HG02970 (cell line): ENCODE data around the gene FAM20A.
"Not testable (repeated sequence)": the region's sequence is repeated elsewhere in the genome, so short reads cannot be mapped to it uniquely, and the experiment has no call there.

ENCODE experiments used
- ATAC-seq: cut with Tn5 transposase; IDR thresholded peaks from one replicate; pipeline ENCODE4 v1.9.1; 2021; ENCODE audit warnings: mild to moderate bottlenecking, moderate library complexity, moderate number of reproducible peaks; ENCODE audit not compliant: unreplicated experiment, low FRiP score

FAM20A gene

DNA sequence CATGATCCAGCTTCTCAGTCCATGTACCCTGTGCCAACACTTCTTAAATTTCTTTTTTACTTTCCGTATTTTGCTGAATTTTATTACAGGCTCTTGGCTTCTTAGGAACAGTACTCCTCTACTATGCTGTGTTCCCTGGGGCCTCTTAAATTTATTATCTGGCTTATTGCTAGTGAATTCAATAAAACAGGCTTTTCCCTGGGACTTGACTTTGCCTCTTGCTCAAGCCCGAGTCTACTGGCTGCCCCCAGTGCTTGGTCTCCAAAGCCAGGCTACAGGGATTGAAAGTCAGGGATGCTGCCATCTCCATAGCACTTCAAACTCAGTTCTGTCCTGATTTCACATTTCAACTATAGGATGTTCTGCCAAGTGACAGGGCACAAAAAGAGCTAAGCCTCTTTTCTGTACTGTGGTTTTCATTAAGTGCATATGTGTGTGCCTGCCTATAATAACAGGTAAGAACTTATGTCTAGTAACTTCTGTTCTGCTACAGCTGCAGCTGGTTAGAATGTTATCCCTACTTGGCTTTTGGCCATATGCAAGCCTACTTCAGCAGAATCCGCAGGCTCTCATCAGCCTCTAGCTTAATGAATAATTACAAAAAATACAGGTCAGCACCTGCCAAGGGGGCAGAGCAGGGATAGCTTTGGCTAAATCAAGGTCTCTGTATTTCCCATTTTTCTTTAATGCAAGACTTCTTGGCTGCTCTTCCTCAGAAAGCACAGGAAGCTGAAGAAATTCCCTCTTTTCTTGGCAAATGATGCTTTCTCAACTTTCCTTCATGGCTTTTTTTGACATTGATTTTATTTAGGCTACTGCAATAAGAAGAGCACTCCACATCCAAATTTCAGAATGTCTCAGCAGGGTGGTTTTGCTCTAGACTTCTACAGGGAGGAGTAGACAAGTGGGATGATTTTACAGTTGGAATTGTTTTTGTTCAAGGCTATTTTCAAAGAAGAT is 8.2 kb downstream of the FAM20A start:
- ATAC-seq, result no peak

DNA sequence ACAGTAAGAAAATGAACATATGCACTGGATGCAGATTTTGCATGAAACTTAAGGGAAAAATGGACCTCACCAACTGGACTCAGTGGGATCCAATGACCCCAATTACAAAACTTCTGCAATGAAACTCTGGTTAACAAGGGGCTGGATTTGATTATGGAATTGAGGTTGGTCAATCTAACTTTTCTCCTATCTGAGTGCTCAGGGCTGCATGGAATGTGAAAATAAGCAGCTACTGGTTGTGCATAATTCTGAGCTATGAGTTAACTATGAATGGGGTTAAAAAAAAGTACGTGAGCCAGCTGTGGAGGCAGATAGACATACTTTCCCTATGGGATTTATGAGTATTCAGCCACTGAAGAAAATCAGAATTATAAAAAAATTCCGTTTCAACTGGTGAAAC is 9.2 kb downstream of the FAM20A start:
- no peak for ATAC-seq

DNA sequence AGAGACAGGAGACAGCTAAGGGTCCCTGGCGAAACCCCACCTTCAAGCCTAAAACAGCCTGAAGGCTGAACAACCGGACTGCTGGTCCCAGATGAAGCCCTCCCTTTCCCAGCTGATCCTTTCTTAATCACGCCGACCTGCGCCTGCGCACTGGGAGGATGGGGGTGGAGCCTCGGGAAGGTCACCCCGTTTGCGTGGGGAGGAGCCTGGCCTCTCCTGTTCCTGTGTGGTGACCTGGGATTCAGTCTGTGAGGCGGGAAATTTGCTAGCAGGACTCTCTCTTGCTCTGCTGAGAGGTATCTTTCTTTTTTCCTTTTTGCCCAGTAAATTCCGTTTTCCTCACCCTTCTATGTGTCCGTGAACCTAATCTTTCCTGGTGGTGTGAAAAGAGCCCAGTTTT is 9.6 kb downstream of the FAM20A start:
- no peak for ATAC-seq

DNA sequence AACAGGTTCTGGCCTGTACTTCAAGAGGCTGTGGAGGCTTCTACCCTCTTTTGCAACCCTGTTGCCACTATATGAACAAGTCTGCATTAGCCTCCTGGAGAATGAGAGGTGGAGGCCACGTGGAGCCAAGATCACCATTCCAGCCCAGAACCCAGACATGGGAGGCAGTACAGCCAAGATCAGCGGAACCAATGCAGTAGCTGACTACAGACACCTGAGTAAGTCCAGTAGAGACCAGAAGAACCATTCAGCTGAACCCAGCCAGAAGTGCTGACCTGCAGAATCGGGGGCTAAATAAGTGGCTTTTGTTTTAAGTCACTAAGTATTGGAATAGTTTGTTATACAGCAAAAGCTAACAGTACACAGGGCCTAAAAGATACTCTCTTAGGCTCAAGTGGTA is 12.1 kb downstream of the FAM20A start:
- ATAC-seq, result no peak

DNA sequence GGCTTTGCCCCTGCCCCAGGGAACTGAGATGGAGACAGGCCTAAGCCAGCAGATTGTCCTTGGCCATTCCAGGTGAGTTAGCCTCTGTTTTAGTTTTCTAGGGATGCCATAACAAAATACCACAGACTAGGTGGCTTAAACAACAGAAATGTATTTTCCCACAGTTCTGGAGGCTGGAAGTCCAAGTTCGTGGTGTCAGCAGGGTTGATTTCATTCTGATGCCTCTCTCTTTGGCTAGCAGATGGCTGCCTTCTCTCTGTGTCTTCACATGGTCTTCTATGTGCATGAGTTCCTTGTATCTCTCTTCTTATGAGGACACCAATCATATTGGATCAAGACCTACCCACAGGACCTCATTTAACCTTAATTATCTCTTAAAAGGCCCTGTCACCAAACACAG is 12.8 kb downstream of the FAM20A start:
- ATAC-seq, result no peak

DNA sequence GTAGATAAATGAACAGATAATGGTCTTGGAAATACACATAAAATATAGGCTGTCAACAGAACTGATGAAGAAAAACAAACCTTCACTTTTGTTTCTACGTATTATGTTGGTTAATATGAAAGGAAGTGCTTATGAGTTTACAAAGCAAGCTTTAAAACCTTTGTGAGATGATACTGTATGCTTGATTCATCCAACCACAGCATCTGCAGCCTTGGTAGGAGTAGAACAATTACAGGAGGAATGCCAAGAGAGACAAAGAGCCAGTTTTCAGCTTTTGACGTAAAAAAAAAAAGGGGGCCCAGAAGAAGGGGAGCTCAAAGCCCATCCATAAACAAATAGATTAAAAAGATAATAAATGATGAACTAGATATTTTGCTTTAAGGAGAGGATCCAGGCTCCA is 13.3 kb downstream of the FAM20A start:
- ATAC-seq, result no peak

DNA sequence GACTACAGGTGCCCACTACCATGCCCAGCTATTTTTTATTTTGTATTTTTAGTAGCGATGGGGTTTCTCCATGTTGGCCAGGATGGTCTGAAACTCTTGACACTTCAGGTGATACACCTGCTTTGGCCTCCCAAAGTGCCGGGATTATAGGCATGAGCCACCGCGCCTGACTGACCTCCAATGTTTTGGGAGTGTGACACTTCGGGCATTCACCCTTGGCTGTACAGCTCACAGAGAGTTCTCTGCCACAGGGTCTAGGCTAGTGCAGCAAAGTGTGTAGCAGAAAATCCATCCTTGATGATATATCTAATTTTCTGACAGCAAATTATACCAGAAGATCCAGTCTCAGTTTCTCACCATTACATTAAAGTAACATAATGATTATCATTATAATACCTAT is 14.1 kb downstream of the FAM20A start:
- no peak for ATAC-seq

DNA sequence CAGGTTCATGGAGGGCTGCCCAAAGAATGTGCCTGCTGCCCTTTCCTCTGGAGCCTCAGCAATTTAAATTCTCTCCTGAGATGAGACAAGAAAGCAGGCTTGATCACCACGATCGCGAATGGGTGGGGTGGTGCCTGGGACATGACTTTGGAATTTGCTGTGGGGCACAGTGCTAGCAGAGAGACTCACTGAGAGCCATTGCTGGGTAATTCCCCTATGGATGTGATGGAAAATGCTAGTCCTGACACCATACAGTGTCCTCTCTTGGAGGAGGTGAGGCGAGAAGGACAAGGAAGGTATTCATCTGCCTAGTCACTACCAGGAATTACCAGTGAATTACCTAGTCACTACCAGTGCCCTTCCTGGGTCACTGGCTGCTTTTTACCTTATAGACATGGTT is 15.5 kb downstream of the FAM20A start:
- no peak for ATAC-seq

DNA sequence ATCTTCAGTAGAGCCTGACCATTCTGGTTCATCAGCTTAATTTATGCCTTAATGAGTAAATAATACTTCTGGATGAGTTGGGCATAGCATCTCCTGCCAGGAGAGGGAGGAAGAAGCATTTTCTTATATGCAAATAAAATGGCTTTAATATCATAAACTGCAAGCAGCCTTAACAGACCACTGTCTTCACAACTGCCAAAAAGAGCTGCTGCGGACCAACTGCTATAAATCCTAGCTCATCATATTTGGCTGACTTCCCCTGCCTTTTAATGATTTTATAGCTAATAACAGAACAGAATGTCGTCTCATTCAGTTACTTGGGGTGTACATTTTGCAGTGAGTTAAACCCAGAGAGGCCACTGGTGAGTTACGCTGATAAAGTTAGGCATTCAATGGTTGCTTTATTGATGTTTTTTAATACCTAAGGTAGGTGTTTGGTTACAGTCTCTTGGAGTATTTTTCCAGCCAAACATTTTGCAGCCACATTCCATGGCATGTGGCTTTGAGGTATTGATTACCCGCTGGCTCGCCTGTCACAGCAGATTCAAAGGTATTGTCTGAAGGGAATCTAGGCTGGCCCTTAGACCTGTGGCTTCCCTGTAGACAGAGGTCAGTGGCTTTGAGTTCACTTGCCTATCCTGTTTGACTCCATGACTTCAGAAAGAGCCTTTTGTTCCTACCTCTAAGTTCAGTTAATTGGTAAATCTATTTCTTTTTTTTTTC is 16.4 kb downstream of the FAM20A start:
- ATAC-seq, result no peak

DNA sequence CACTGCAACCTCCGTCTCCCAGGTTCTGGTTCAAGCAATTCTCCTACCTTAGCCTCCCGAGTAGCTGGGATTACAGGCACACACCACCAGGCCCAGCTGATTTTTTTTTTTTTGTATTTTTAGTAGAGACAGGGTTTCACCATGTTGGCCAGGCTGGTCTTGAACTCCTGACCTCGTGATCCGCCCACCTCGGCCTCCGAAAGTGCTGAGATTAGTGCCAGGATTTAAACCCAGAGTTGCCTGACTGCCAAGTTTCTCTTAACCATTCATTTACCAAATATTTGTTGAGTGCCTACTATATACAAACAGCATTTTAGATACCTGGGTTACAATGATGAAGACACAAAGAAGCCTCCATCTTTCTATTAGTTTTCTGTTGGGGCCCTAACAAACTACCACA is 18.3 kb downstream of the FAM20A start:
- ATAC-seq, result not testable (repeated sequence)

DNA sequence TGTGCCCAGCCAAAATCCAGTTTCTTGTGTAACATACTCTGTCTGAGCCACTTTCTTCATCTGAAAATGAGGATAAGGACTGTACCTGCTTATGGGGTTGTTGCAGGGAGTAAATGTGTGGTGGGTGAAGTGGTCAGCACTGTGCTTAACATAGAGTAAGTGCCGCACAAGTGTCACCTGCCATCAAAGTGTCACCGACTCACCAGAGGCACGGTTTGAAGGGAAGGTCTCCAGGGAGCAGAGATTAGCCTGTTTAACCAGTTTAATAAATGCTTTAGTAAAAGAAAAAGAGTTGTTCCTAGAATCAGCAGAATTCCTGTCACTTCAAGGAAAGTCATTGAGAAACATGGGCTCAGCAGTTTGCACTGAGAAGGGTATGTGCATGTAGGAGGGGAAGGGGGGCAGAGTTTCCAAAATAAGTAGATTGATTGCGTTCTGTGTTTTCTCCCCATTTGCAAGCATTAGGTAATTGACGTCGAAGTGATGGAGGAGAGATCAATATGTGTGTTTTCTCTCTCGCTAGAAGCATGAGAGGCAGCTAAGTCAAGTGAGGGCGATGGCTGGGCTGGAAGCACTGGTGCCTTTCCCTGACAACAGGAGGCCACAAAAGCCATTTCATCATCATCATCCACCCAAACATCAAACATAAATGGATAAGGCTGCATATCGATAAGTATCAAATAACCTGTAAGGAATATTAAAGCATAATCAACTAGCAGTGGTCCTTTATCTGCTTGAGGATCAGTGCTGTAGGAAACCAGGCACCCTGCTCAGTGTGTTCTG is 19.1 kb downstream of the FAM20A start:
- no peak for ATAC-seq

DNA sequence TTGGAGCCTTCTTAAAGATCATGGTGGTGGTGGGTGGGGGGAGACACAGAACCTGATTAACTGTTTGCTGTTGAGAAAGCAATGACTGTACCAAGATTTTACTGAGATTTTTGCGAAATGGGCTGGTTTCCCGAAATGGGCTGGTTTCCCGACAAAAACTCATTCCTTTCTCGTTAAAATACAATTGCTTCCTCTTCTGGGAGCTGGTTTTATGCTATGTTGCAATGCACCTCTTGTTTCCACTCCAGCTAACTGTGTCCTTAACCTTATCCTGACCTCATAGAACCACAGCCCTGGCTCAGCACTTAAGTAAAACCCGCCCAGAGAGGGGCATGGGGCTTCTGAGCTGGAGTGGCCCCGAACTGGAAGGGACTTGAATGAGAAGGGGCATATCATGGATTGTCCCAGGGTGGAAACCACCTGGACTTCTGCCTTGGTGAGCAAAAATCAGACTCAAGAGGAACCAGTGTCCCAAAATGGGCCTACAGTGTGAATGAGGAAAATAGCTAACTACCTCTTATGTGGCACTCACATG is 20.9 kb downstream of the FAM20A start:
- ATAC-seq, result no peak

DNA sequence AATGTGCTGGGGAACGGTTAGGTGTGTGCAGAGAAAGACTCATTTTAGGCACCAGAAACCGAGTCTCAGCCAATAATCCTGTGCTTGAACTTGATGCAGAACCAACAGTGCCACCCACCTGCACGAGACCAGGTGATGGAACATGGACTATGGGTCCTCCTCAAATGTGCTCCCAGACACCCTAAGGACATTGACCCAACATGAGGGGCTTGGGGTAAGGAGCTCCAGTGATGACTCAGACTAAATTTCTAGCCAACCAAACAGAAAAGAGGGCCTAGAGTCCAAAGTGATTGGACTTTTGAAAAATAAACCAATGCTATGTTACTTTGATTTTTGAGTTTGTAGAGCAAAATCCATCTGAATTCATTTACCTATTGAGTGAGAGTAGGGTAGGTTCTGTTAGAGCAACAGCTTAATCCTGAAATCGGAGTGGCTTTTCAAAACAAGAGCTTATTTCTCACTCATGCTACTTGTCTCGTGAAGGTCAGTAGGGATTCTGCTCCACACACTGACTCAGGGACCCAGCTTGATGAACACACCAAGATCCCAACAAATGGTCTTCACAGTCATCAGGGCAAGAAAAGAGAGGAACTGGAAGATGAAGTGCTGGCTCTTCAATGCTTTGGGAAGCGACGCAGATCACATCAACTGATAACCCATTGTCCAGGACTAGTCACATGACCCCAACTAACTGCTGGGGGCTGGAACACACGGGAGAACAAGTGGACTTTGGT is 21.8 kb downstream of the FAM20A start:
- no peak for ATAC-seq

DNA sequence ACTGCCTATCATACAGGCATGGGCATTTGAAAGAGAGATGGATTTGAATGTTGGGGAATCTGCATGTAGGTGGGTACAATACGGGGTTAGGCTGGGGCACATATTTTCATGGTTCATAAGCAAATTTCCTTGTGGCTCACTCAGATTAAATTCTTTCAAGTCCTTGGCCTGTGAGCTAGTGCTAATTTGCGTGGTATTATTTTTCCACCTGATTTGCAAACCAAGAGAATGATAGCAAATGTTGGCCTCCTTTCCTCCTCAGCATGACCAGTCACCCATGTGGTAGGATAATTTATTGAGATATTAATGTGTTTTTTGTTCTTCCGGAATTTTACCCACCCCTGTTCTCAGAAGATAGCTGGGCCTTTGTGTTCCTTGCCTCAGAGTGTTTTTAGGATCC is 22.9 kb downstream of the FAM20A start:
- ATAC-seq, result no peak

DNA sequence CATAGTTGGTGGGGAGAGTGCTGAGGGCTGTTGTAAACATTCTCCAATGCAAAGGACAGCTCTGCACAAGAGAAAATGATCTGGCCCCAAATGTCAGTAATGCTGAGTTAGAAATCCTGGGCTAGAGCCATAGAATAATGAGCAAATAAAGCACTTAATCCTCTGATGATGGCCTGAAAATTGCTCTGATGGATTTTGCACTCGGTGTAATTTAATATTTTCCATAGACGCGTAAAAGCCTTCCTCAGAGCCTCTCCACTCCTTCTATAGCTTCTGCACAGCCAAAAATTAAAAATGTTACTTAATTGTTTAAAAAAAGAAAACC is 23.7 kb downstream of the FAM20A start:
- ATAC-seq, result no peak

DNA sequence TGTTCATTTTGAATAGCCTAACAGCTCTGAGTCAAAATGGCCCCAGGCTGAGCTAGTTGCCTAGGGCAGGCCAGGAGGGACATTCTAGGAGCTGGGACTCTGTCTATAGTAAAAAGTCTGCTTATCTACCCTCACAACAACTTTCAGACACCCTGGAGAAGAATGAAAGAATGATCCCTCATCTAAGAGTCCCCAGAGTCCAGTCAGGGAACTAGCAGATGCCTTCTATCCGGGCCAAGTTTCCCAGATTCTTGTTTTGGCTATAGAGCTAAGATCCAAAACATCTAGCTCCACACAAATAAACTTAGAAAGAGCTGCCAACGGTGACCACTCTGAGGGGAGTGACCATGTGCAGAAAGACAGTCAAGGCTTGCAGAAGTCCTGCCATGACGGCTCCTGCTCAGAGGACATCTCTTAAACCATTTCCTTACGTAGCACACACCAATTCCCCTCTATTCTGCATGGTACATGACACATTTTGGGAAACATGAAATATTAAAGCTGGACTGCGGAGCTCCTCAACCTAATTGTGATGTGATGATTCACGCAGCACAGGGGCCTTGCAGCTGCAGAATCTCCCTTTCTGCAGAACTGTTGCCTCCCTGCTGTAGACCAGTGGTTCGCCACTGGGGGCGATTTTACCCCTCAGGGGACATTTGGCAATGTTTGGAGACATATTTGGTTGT is 24.2 kb downstream of the FAM20A start:
- ATAC-seq, result no peak

DNA sequence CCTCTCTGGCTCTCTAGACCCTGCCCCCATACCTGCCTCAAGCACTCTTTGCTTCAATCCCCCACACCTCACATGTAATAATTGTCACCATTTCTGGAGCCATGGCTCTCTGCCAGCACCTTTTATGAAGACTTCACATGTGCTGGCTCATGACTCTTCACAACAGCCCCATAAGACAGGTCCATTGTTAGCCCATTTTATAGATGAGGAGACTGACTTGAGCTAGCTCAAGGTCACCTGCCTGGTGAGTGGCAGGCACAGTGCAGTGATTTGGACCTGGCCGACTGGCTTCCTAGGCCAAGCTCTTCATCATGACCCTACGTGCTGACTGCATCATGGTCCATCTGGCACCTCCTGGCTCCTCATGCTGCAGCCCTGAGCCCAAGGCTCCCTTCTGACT is 25.0 kb downstream of the FAM20A start:
- ATAC-seq, result no peak

DNA sequence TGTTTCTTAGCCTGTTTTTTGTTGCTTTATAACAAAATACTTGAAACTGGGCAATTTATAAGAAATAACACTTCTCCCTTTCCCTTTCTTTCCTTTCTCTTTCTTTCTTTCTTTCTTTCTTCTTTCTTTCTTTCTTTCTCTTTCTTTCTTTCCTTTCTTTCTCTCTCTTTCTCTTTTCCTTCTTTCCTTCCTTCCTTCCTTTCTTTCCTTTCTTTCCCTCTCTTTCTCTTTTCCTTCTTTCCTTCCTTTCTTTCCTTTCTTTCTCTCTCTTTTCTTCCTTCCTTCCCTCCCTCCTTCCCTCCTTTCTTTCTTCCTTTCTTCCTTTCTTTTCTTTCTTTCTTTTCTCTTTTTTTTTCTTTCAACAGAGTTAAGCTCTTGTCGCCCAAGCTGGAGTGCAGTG is 27.8 kb downstream of the FAM20A start:
- ATAC-seq, result no peak

DNA sequence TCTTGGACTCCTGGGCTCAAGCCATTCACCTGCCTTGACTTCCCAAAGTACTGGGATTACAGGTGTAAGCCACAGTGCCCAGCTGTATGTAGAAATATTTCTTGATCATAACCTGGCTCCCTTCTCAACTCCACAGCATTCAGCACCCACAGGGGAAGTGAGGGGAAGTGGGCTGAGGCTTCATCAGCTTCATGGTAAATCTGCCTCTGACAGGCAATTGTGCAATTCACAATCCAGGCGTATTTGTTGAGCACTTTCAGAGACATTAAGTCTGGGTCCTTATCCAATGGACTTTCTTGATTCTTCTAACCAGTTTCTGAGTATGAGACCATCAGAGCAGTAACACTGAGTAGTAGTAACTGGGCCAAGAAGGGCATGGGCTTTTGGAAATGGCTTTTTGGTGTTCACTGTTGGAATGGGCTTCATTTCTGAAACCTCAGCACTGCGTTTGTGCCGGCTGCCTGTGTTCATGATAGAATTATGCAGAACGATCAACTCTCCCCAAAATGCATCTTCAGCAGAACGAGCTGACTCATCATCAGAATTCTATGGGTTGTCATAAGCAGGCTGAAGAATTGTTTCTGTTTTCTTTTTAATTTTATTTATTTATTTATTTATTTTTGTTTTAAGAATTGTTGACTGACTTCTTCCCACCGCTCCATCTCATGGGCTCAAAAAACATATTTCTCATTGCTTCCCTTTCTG is 28.9 kb downstream of the FAM20A start:
- no peak for ATAC-seq
